ENCODE data around the gene PEPD.

DNA sequence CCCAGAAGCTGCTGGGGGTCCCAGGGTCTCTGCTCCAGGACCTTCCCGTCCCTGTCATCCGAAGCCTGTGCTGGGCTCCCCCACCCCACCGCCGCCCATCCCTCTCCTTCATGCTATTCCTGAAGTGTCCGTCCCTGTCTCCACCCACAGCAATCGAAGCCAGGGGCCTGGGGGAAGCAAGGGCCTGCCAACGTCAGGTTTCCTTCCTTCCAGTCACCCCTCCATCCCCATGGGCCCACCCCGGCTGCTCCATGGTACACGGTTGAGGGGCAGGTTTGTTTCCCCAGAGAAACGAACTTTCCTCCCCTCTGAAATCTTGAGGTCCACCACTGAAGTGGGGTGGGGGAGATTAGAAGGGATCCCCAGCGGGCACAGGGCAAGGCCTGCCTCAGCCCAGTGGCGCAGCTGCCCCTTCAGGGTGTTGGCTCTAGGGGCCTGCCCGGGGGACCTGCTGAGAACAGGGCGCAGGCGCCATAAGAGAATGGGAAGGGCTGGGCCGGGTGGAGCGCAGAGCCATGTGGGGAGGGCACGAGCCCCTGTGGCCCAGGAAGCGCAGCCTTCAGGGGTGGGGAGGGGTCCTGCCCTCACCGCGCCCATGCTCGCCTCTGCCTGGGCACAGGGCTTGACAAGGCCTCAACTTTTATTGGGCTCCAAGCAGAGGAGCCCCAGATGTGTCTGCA, 132.0 kb downstream of the PEPD start:
- TF ChIP-seq, protein P1, sequence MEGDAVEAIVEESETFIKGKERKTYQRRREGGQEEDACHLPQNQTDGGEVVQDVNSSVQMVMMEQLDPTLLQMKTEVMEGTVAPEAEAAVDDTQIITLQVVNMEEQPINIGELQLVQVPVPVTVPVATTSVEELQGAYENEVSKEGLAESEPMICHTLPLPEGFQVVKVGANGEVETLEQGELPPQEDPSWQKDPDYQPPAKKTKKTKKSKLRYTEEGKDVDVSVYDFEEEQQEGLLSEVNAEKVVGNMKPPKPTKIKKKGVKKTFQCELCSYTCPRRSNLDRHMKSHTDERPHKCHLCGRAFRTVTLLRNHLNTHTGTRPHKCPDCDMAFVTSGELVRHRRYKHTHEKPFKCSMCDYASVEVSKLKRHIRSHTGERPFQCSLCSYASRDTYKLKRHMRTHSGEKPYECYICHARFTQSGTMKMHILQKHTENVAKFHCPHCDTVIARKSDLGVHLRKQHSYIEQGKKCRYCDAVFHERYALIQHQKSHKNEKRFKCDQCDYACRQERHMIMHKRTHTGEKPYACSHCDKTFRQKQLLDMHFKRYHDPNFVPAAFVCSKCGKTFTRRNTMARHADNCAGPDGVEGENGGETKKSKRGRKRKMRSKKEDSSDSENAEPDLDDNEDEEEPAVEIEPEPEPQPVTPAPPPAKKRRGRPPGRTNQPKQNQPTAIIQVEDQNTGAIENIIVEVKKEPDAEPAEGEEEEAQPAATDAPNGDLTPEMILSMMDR (conservative IDR thresholded peaks at IDR 0.05; ENCODE audit: low read length) = no peak
- no peak for TF ChIP-seq EZH2phosphoT487 (IDR thresholded peaks at IDR 0.05; ENCODE audit: borderline replicate concordance)
